T-cell (primary cell): ENCODE results near the gene SCMH1. TPM values are rescaled to one million over a fixed set of nuclear protein-coding genes. Genes with fewer than 3 reads are reported as not detected.

Source experiments
- ATAC-seq, 4 experiments: fragments of 200-7000 bp in 3 of 4; fragments of 150-1000 bp in 1 of 4; cut with Tn5 transposase; replicated peaks in 1 of 4; 1 replicate in 3 of 4; 2 replicates in 1 of 4; pipeline ENCODE4 v1.10.0; 2021; ENCODE audit warnings: moderate library complexity in 3 of 4, mild to moderate bottlenecking in 2 of 4, moderate number of reproducible peaks in 1 of 4
- CTCF ChIA-PET, 2 donors: fragments of 300-600 bp; sonication (Branson Sonifier 250); formaldehyde crosslinking; loops; one replicate each; lab custom pipeline; 2022; ENCODE audit warnings: antibody characterized with exemption in 2 of 2; lab: Charles Lee
- POLR2A ChIA-PET, 2 donors: fragments of 300-600 bp; sonication (Branson Sonifier 250); formaldehyde crosslinking; loops; one replicate each; lab custom pipeline; 2022; ENCODE audit warnings: antibody characterized with exemption in 2 of 2; lab: Charles Lee
- DNase-seq, 35 experiments: peaks; one replicate each; pipeline versions ENCODE4 v3.0.0 to v3.0.0-alpha.2; 2013 to 2023
- H3K27ac ChIP-seq: one replicate; pipeline ENCODE4 v1.5.1; 2013; ENCODE audit warnings: low read length
- H3K27me3 ChIP-seq, 2 experiments: replicated peaks in 1 of 2; 1 replicate in 1 of 2; 2 replicates in 1 of 2; pipeline versions ENCODE4 v1.6.1 to v1.7.0; 2013; ENCODE audit warnings: low read length in 1 of 2, mixed read lengths in 1 of 2; ENCODE audit not compliant: control insufficient read depth in 2 of 2, insufficient read depth in 2 of 2; ENCODE audit errors: extremely low read depth in 1 of 2
- H3K36me3 ChIP-seq, 2 donors: 1 replicate in 1 of 2; 2 replicates in 1 of 2; pipeline versions ENCODE4 v1.6.1 to v1.7.0; 2013; ENCODE audit warnings: low read length in 1 of 2; ENCODE audit not compliant: control insufficient read depth in 2 of 2, insufficient read depth in 1 of 2; ENCODE audit errors: extremely low read depth in 1 of 2
- H3K4me1 ChIP-seq, 2 experiments: 1 replicate in 1 of 2; 2 replicates in 1 of 2; pipeline versions ENCODE4 v1.6.1 to v1.7.0; 2013; ENCODE audit warnings: low read length in 2 of 2, mixed read lengths in 1 of 2; ENCODE audit not compliant: insufficient read depth in 2 of 2, control insufficient read depth in 1 of 2; ENCODE audit errors: extremely low read depth in 1 of 2
- H3K4me3 ChIP-seq, 2 donors: 1 replicate in 1 of 2; 2 replicates in 1 of 2; pipeline versions ENCODE4 v1.5.1 to v1.7.0; 2013; ENCODE audit warnings: mild to moderate bottlenecking in 2 of 2, low read length in 1 of 2, moderate library complexity in 1 of 2; ENCODE audit not compliant: control insufficient read depth in 1 of 2; ENCODE audit errors: extremely low read depth in 1 of 2
- H3K9me3 ChIP-seq: 2 replicates; pipeline ENCODE4 v1.7.0; 2013
- H3K27ac Mint-ChIP-seq, 2 donors: one replicate each; pipeline ENCODE4 v1.8.0; 2020 to 2021; ENCODE audit warnings: mild to moderate bottlenecking in 2 of 2, mixed read lengths in 2 of 2
- H3K27me3 Mint-ChIP-seq, 2 donors: one replicate each; pipeline ENCODE4 v1.8.0; 2021 to 2022; ENCODE audit warnings: mixed read lengths in 2 of 2
- H3K36me3 Mint-ChIP-seq: one replicate; pipeline ENCODE4 v1.8.0; 2021; ENCODE audit warnings: mixed read lengths
- H3K4me1 Mint-ChIP-seq, 3 donors: one replicate each; pipeline ENCODE4 v1.8.0; 2020 to 2022; ENCODE audit warnings: mixed read lengths in 3 of 3, mild to moderate bottlenecking in 1 of 3
- H3K4me3 Mint-ChIP-seq, 3 donors: one replicate each; pipeline ENCODE4 v1.8.0; 2020 to 2022; ENCODE audit warnings: mild to moderate bottlenecking in 3 of 3, mixed read lengths in 3 of 3, moderate library complexity in 3 of 3
- H3K9me3 Mint-ChIP-seq, 3 donors: one replicate each; pipeline ENCODE4 v1.8.0; 2020 to 2022; ENCODE audit warnings: mixed read lengths in 3 of 3
- WGBS: methylation state at CpG from one replicate; pipeline ENCODE4 v1.1.5; 2013; ENCODE audit warnings: missing lambda C conversion rate; ENCODE audit not compliant: insufficient coverage; 5-methylcytosine and 5-hydroxymethylcytosine counted together
- total RNA-seq, 35 experiments: library from RNA in 6 of 35; stranded (reverse) in 6 of 35; fragments of 120-200 nt in 1 of 35; gene quantifications; one replicate each; pipeline versions ENCODE4 v1.2.1 to v1.2.4 and lab custom pipeline; 2013 to 2026

The SCMH1 gene
- total RNA-seq, 5 donors from 2014 or later (not counting 1 experiment from before 2014, with no cell fraction given): 14.8 to 24.2 (median 19.6) TPM

DNA sequence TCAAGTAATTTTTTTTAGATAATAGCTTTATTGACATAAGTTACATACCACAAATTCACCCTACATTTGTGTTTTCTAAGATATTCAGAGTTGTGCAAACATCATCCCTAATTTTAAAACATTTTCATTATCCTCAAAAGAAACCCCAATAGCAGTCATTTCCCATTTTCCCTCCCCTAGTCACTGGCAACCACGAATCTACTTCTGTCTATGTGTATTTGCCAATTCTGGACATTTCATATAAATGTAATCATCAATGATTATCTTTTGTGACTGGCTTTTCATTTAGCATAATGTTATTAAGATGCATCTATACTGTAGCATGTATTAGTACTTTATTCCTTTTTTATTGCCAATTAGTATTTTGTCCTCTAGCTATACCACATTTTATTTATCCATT is 131.8 kb downstream of the SCMH1 start:
- Histone ChIP-seq H3K4me3 (no peak overlapping the region), H3K36me3 (peaks cover 0 to 2% of the 10 kb centered on the region in 2 donors), H3K9me3 (no peaks in the 10 kb centered on the region), H3K27ac (no peak overlapping the region), H3K4me1 (no peaks in the 10 kb centered on the region), H3K27me3 (no peaks in the 10 kb centered on the region)
- ChIA-PET CTCF (no interaction called here), POLR2A (no interaction called here)
- no CpG with 5 or more reads among the region's 1 CpG for WGBS
- DNase-seq (no peak), ATAC-seq (no peak)
- peaks cover 48% of the 10 kb centered on the region for H3K36me3 Mint-ChIP-seq
- H3K9me3 Mint-ChIP-seq: no peaks in the 10 kb centered on the region
- no peak overlapping the region for H3K27ac Mint-ChIP-seq
- no peaks in the 10 kb centered on the region for H3K4me1 Mint-ChIP-seq
- H3K27me3 Mint-ChIP-seq: no peaks in the 10 kb centered on the region
- no peak overlapping the region for H3K4me3 Mint-ChIP-seq

DNA sequence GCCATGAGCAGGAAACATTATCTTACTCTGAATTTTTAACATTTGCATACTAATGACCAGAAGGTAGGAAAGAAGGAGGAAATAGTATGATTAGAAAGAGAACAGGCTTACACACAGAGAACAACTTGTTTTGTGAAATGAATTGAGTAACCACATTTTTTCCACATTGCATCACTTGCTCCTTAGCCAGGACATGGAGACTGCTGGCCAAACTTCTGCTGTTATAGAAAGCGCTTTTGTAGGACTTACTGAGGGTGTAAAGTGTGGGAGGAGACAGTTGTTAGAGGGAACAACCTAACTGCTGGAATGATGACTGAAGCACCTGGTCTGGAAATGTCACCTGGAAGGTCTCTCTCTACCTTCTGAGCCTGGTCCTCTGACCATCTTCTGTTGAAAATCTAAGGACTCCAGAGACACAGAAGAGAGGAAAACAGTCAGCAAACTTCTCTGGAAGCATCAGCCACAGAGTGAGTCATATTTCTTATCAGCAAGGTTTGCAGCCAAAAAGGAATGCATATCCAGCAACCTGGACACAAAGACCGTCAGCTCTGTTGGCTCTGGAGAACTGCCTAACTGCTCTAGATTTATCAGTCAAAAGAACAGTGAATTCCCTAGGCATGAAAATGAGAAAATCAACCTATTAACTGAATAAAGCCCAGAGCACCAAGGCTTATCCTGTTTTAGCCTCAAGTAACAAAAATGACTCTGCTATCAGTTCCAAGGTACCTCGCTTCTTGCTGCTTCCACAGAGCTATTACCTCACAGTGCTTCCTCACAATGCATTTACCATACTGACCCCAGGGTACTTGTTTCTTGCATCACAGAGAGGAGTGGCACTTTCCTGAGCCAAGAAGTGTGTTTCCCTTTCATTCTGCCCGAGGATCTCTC is 132.6 kb downstream of the SCMH1 start:
- H3K27me3 Mint-ChIP-seq: no peaks in the 10 kb centered on the region
- no peak overlapping the region for H3K4me3 Mint-ChIP-seq
- Histone ChIP-seq H3K9me3 (no peaks in the 10 kb centered on the region), H3K27me3 (no peaks in the 10 kb centered on the region), H3K4me3 (no peak overlapping the region), H3K4me1 (no peaks in the 10 kb centered on the region), H3K36me3 (peaks cover 0 to 2% of the 10 kb centered on the region in 2 donors), H3K27ac (no peak overlapping the region)
- H3K27ac Mint-ChIP-seq: no peak overlapping the region
- CTCF ChIA-PET: no interaction called here
- no peak for ATAC-seq
- no peaks in the 10 kb centered on the region for H3K9me3 Mint-ChIP-seq
- POLR2A ChIA-PET: no interaction called here
- no peaks in the 10 kb centered on the region for H3K4me1 Mint-ChIP-seq
- WGBS: 100% methylated on average over 2 of the region's 4 CpGs
- H3K36me3 Mint-ChIP-seq: peaks cover 48% of the 10 kb centered on the region
- DNase-seq: no peak

DNA sequence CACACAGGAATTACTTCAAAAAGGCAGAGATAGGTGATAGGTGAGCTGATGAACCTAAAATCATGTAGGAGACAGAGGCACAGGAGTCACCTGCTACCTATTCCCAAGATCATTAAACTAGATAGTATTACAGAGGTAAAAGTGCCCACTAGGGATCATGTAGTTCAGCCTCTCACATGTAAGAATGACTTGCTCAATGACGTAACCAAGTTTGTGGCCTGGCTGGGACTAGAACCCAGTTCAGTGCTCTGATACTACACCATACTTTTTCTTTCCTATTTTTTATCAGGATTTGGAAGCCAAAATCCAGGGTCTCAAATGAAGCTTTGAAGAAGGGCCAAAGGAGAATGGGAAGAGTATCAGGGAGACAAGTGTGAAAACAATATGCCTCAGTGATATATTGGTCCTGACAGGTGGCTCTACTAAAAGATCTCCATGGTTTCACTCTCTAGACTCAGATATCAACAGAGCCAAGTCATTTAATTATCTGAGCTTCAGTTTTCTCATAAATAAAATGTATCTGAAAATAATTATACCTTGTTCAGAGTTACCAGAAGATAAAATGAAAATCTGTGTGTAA is 133.3 kb downstream of the SCMH1 start:
- H3K9me3 ChIP-seq: no peaks in the 10 kb centered on the region
- WGBS: no CpG with 5 or more reads among the region's 1 CpG
- ATAC-seq (no peak), DNase-seq (no peak)
- no peaks in the 10 kb centered on the region for H3K4me1 ChIP-seq
- H3K4me3 ChIP-seq: no peak overlapping the region
- ChIA-PET POLR2A (no interaction called here), CTCF (no interaction called here)
- peaks cover 0 to 2% of the 10 kb centered on the region in 2 donors for H3K36me3 ChIP-seq
- no peak overlapping the region for H3K4me3 Mint-ChIP-seq
- H3K36me3 Mint-ChIP-seq: peaks cover 41% of the 10 kb centered on the region
- no peak overlapping the region for H3K27ac ChIP-seq
- H3K9me3 Mint-ChIP-seq: no peaks in the 10 kb centered on the region
- no peaks in the 10 kb centered on the region for H3K27me3 ChIP-seq
- no peaks in the 10 kb centered on the region for H3K4me1 Mint-ChIP-seq
- no peaks in the 10 kb centered on the region for H3K27me3 Mint-ChIP-seq
- no peak overlapping the region for H3K27ac Mint-ChIP-seq

DNA sequence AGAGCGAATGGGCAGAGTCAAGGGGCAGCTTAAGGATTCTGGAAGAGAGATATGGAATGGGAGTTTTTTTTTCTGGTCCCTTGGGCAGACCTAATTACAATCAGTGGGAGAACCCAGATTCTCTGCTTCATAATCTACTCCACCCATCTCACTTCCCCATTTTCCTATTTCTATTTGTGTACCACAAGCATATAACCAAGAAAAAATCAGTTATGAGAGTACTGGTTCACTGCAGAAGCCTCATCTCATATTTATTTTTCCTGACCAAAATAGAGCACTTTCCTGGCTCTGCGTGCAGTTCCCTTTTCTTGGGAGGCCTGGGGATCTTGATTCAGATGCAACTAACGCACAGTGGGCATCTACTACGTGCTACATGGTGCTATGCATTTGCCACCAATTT is 138.3 kb downstream of the SCMH1 start:
- ChIA-PET POLR2A (no interaction called here), CTCF (interaction anchor here in 1 of 2 donors (0.6 kb wide), 1 partner anchor 167 kb away, joined by 9 read pairs; no protein-coding TSS in a partner anchor)
- WGBS: 100% methylated on average over 3 of the region's 4 CpGs
- no peaks in the 10 kb centered on the region for H3K4me1 ChIP-seq
- Mint-ChIP-seq H3K36me3 (peaks cover 23% of the 10 kb centered on the region), H3K9me3 (no peaks in the 10 kb centered on the region), H3K27ac (no peak overlapping the region), H3K4me3 (no peak overlapping the region), H3K4me1 (no peaks in the 10 kb centered on the region), H3K27me3 (no peaks in the 10 kb centered on the region)
- H3K36me3 ChIP-seq: peaks cover 0 to 3% of the 10 kb centered on the region in 2 donors
- ATAC-seq (no peak), DNase-seq (no peak)
- no peak overlapping the region for H3K27ac ChIP-seq
- H3K4me3 ChIP-seq: no peak overlapping the region
- H3K9me3 ChIP-seq: no peaks in the 10 kb centered on the region
- H3K27me3 ChIP-seq: no peaks in the 10 kb centered on the region

DNA sequence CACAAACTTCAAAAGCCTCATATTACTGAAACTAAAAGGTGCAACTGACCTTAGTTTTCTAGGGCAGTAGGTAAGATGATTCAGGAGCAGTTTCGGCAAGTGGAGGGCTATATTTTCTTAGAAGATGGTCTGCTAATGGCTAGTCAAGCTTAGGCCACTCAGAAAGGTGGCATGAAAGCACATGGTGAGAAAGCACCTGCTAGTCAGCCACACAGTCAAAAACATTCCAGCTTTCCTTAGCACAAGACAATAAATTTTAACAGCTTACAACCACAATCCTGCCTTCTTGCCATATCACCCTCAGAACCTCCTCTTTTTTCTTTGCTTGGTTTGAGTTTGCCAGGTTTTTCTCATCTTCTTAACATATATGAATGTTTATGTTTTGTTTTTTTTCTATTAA is 139.5 kb downstream of the SCMH1 start:
- H3K27ac Mint-ChIP-seq: no peak overlapping the region
- no peak overlapping the region for H3K4me3 Mint-ChIP-seq
- POLR2A ChIA-PET: no interaction called here
- no peaks in the 10 kb centered on the region for H3K9me3 Mint-ChIP-seq
- ATAC-seq (no peak), DNase-seq (no peak)
- no peaks in the 10 kb centered on the region for H3K9me3 ChIP-seq
- no CpG with 5 or more reads among the region's 1 CpG for WGBS
- H3K36me3 ChIP-seq: peaks cover 0 to 3% of the 10 kb centered on the region in 2 donors
- H3K27ac ChIP-seq: no peak overlapping the region
- H3K4me3 ChIP-seq: no peak overlapping the region
- H3K27me3 Mint-ChIP-seq: no peaks in the 10 kb centered on the region
- no peaks in the 10 kb centered on the region for H3K27me3 ChIP-seq
- H3K4me1 Mint-ChIP-seq: no peaks in the 10 kb centered on the region
- peaks cover 20% of the 10 kb centered on the region for H3K36me3 Mint-ChIP-seq
- CTCF ChIA-PET: no interaction called here
- H3K4me1 ChIP-seq: no peaks in the 10 kb centered on the region

DNA sequence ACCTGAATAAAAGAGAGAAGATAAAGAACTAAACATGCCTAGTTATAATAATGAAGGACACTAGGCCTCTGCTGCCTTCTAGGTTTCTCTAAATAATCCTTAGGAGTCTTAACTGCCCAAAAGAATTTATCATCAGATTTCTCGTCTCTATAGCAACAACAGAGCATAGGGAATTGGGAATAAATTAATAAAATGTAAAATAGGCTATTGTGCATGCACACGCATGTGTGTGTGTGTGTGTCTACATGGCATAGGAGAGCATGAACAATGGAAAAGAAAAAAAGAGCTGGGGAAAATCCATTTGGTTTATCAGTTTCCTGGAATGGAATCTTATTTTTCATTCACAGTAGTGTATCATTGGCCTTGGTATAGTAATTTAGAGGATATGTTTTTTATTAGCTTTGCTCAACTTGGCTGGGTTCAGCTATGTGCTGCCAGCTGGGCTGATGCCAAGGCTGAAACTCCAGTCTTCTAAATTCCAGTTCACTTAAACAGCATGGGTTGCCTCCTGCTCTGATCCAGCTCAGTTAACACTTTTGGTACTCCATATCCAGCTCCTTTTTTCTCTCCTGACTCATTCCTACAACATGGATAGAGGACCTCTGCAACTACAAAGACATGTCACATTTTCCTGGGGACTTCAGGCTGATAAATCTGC is 140.0 kb downstream of the SCMH1 start:
- Histone ChIP-seq H3K36me3 (peaks cover 0 to 3% of the 10 kb centered on the region in 2 donors), H3K27ac (no peak overlapping the region), H3K27me3 (no peaks in the 10 kb centered on the region), H3K4me3 (no peak overlapping the region), H3K9me3 (no peaks in the 10 kb centered on the region), H3K4me1 (no peaks in the 10 kb centered on the region)
- Mint-ChIP-seq H3K27ac (no peak overlapping the region), H3K4me1 (no peaks in the 10 kb centered on the region), H3K27me3 (no peaks in the 10 kb centered on the region), H3K36me3 (peaks cover 17% of the 10 kb centered on the region), H3K9me3 (no peaks in the 10 kb centered on the region), H3K4me3 (no peak overlapping the region)
- CTCF ChIA-PET: no interaction called here
- POLR2A ChIA-PET: no interaction called here
- WGBS: no CpG with 5 or more reads among the region's 2 CpGs
- DNase-seq (no peak), ATAC-seq (no peak)
